Mesothelial cell of epicardium (in vitro differentiated cells): ENCODE results near the gene CLSTN3. TPM values are rescaled to one million over a fixed set of nuclear protein-coding genes. Genes with fewer than 3 reads are reported as not detected.

Source experiments
- DNase-seq, 2 experiments: peaks; one replicate each; pipeline ENCODE4 v3.0.0; 2021; ENCODE audit warnings: low spot score in 2 of 2; ENCODE audit not compliant: unreplicated experiment in 2 of 2
- H3K27ac Mint-ChIP-seq: 2 replicates; pipeline ENCODE4 v1.8.0; 2021; ENCODE audit warnings: mixed read lengths
- H3K27me3 Mint-ChIP-seq: 2 replicates; pipeline ENCODE4 v1.8.0; 2021; ENCODE audit warnings: low read depth, mixed read lengths
- H3K36me3 Mint-ChIP-seq: 2 replicates; pipeline ENCODE4 v1.8.0; 2021; ENCODE audit warnings: mixed read lengths
- H3K4me1 Mint-ChIP-seq: 2 replicates; pipeline ENCODE4 v1.8.0; 2021; ENCODE audit warnings: mixed read lengths
- H3K4me3 Mint-ChIP-seq: 2 replicates; pipeline ENCODE4 v1.8.0; 2021; ENCODE audit warnings: mild to moderate bottlenecking, moderate library complexity, mixed read lengths
- H3K9me3 Mint-ChIP-seq: 2 replicates; pipeline ENCODE4 v1.8.0; 2021; ENCODE audit warnings: mixed read lengths
- CTCF ChIP-seq: fragments of 200-600 bp; sonication (generic); IDR thresholded peaks from one replicate; pipeline ENCODE4 v1.5.0; 2021; ENCODE audit warnings: antibody characterized with exemption; ENCODE audit not compliant: unreplicated experiment
- total RNA-seq: library from RNA; stranded (reverse); gene quantifications from 3 replicates; pipeline ENCODE4 v1.2.1, GENCODE V29; 2021

The CLSTN3 gene
- total RNA-seq, 1 donor from 2014 or later: 81.1 TPM

- no peak overlapping the region for H3K27ac Mint-ChIP-seq
- peaks cover under 1% of the 10 kb centered on the region for H3K4me1 Mint-ChIP-seq
- H3K36me3 Mint-ChIP-seq: no peaks in the 10 kb centered on the region
- no peaks in the 10 kb centered on the region for H3K27me3 Mint-ChIP-seq
- no peak for DNase-seq
- no peaks in the 10 kb centered on the region for H3K9me3 Mint-ChIP-seq
- H3K4me3 Mint-ChIP-seq: no peak overlapping the region
- no peak for TF ChIP-seq CTCF
Observed at GRCh38 chr12:7123806-7124522, 6.2 kb upstream of the CLSTN3 start.

- Mint-ChIP-seq H3K27me3 (no peaks in the 10 kb centered on the region), H3K36me3 (no peaks in the 10 kb centered on the region), H3K4me3 (no peak overlapping the region), H3K4me1 (peaks cover 7% of the 10 kb centered on the region), H3K27ac (no peak overlapping the region), H3K9me3 (no peaks in the 10 kb centered on the region)
- no peak for TF ChIP-seq CTCF
- no peak for DNase-seq
Observed at GRCh38 chr12:7125632-7126227, 4.4 kb upstream of the CLSTN3 start.

GRCh38 chr12:7127916-7128626 is 2.1 kb upstream of the CLSTN3 start:
- Mint-ChIP-seq H3K4me3 (peak overlapping the region; percentile 90), H3K4me1 (peaks cover 25% of the 10 kb centered on the region)

GRCh38 chr12:7128681-7129286 is 1.4 kb upstream of the CLSTN3 start, which contains the start of gene RBP5:
Gene RBP5 (minus strand): TSS chr12:7128889. CDS start chr12:7128775, 114 bp downstream.
- Mint-ChIP-seq H3K27ac (peak within 1 kb of the TSS; percentile 89), H3K4me1 (peaks cover 25% of the 10 kb centered on the region), H3K36me3 (no peaks in the 10 kb centered on the region), H3K9me3 (no peaks in the 10 kb centered on the region), H3K27me3 (no peaks in the 10 kb centered on the region), H3K4me3 (peak within 1 kb of the TSS; percentile 90)
- DNase-seq: no peak
- no peak for TF ChIP-seq CTCF

More at GRCh38 chr12:7127916-7128626, 2.1 kb upstream of the CLSTN3 start:
- H3K9me3 Mint-ChIP-seq: no peaks in the 10 kb centered on the region
- no peak overlapping the region for H3K27ac Mint-ChIP-seq
- no peaks in the 10 kb centered on the region for H3K36me3 Mint-ChIP-seq
- H3K27me3 Mint-ChIP-seq: no peaks in the 10 kb centered on the region
- no peak for TF ChIP-seq CTCF
- no peak for DNase-seq

GRCh38 chr12:7129287-7129871 is 792 bp upstream of the CLSTN3 start:
- peaks cover 25% of the 10 kb centered on the region for H3K4me1 Mint-ChIP-seq
- peak overlapping the region; percentile 89 for H3K27ac Mint-ChIP-seq
- H3K9me3 Mint-ChIP-seq: no peaks in the 10 kb centered on the region

More at GRCh38 chr12:7129287-7129871, 792 bp upstream of the CLSTN3 start:
- no peak for TF ChIP-seq CTCF
- no peak for DNase-seq
- peak overlapping the region; percentile 90 for H3K4me3 Mint-ChIP-seq
- no peaks in the 10 kb centered on the region for H3K36me3 Mint-ChIP-seq
- no peaks in the 10 kb centered on the region for H3K27me3 Mint-ChIP-seq
